HepG2 (cell line): ENCODE data around the gene PXDC1.

ENCODE experiments used
- RAD21 ChIP-seq: fragments of 450-650 bp; formaldehyde crosslinking; IDR thresholded peaks from 2 replicates; pipeline ENCODE4 v1.5.0; 2020; ENCODE audit warnings: mild to moderate bottlenecking
- SMAD1 ChIP-seq: sonication (generic); formaldehyde crosslinking; IDR thresholded peaks from 2 replicates; pipeline ENCODE4 v1.4.0; 2020; ENCODE audit warnings: missing genetic modification reagents, low read depth, mild to moderate bottlenecking, borderline replicate concordance
- SP1 ChIP-seq, 2 experiments: fragments of 450-650 bp in 1 of 2; sonication (generic) in 1 of 2; formaldehyde crosslinking in 1 of 2; IDR thresholded peaks; 2 replicates each; pipeline versions ENCODE4 v1.4.0 to v1.6.1; 2016 to 2020; ENCODE audit warnings: missing genetic modification reagents in 1 of 2
- TF ChIP-seq, protein P1 (sequence below): sonication (generic); formaldehyde crosslinking; conservative IDR thresholded peaks from 2 replicates; pipeline ENCODE4 v1.8.0; 2022; ENCODE audit warnings: low read depth, missing genetic modification reagents

DNA sequence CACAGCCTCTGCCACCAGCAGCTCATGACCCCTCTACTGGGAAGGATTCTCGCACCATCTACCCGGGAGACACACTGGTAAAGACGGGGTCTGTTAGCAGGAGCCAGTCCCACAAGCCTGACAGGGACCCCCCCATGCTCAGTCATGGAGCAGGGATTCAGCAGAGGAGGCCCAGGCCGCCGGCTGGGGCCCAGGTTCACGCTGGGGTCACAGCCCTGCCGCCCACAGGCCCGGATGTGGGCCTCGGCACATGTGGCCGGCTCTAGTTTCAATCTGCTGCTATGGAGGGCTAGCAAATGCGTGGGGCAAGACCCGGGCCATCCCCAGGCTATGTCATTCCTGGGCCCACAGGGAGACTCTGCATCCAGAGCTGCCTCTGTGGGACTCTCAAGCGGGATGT lies 25.1 kb downstream of the PXDC1 start:
- TF ChIP-seq RAD21 (CRISPR knock-in tag) = no peak
- TF ChIP-seq, protein P1, sequence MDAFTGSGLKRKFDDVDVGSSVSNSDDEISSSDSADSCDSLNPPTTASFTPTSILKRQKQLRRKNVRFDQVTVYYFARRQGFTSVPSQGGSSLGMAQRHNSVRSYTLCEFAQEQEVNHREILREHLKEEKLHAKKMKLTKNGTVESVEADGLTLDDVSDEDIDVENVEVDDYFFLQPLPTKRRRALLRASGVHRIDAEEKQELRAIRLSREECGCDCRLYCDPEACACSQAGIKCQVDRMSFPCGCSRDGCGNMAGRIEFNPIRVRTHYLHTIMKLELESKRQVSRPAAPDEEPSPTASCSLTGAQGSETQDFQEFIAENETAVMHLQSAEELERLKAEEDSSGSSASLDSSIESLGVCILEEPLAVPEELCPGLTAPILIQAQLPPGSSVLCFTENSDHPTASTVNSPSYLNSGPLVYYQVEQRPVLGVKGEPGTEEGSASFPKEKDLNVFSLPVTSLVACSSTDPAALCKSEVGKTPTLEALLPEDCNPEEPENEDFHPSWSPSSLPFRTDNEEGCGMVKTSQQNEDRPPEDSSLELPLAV (CRISPR knock-in tag) = no peak
- TF ChIP-seq SP1 (IDR thresholded peaks at IDR 0.05) = no peak
- no peak for TF ChIP-seq SP1 (CRISPR knock-in tag; IDR thresholded peaks at IDR 0.05)
- no peak for TF ChIP-seq SMAD1
